Measurements from ENCODE around the gene SRRM4.

GRCh38 chr12:119088685-119089379 is 107.5 kb downstream of the SRRM4 start:
- TF ChIP-seq POLR2AphosphoS5 (IDR thresholded peaks at IDR 0.05; ENCODE audit: low read depth, low read length) (no peak), POLR2A (IDR thresholded peaks at IDR 0.05; ENCODE audit: low read depth, low read length) (no peak)
